Tibial nerve (tissue), 4 donors: ENCODE data around the gene JUNB. TPM values are rescaled to one million over a fixed set of nuclear protein-coding genes. Genes with fewer than 3 reads are reported as not detected.

Source experiments
- DNase-seq, 2 donors: peaks; one replicate each; pipeline ENCODE4 v3.0.0-alpha.2; 2019; ENCODE audit warnings: low spot score in 2 of 2
- H3K27ac ChIP-seq, 4 donors: fragments of 200-600 bp; sonication (generic) in 3 of 4; one replicate each; pipeline ENCODE4 v1.5.1; 2017 to 2019; ENCODE audit warnings: mild to moderate bottlenecking in 1 of 4
- H3K27me3 ChIP-seq, 2 donors: fragments of 200-600 bp; sonication (generic) in 1 of 2; one replicate each; pipeline versions ENCODE4 v1.5.1 to v1.6.0; 2017 to 2019
- H3K36me3 ChIP-seq, 3 donors: fragments of 200-600 bp; sonication (generic); one replicate each; pipeline ENCODE4 v1.5.1; 2018 to 2019
- H3K4me1 ChIP-seq, 4 donors: fragments of 200-600 bp; sonication (generic) in 3 of 4; one replicate each; pipeline ENCODE4 v1.5.1; 2017 to 2019
- H3K4me3 ChIP-seq, 4 donors: fragments of 200-600 bp; sonication (generic) in 3 of 4; one replicate each; pipeline ENCODE4 v1.5.1; 2017 to 2019; ENCODE audit warnings: mild to moderate bottlenecking in 1 of 4, moderate library complexity in 1 of 4
- H3K9me3 ChIP-seq, 4 donors: fragments of 200-600 bp; sonication (generic) in 3 of 4; one replicate each; pipeline ENCODE4 v1.5.1; 2017 to 2019
- EP300 ChIP-seq, 2 donors: sonication (generic); formaldehyde crosslinking; IDR thresholded peaks; one replicate each; pipeline ENCODE4 v1.6.1; 2017; ENCODE audit warnings: antibody characterized with exemption in 2 of 2, mild to moderate bottlenecking in 1 of 2
- POLR2A ChIP-seq, 2 donors: fragments of 450-650 bp; IDR thresholded peaks; one replicate each; pipeline ENCODE4 v1.6.1; 2017; ENCODE audit warnings: antibody characterized with exemption in 2 of 2, mild to moderate bottlenecking in 2 of 2, moderate library complexity in 2 of 2
- WGBS, 2 donors: methylation state at CpG; one replicate each; pipeline ENCODE4 v1.1.5; 2018; 5-methylcytosine and 5-hydroxymethylcytosine counted together
- total RNA-seq, 4 donors: library from RNA; depleted of rRNA; stranded (reverse); fragments of >200 nt; gene quantifications; one replicate each; pipeline ENCODE4 v1.1.0, GENCODE V29; 2016
- TF ChIP-seq, protein P1 (sequence below), 5 experiments: fragments of 200-600 bp in 3 of 5; fragments of 450-650 bp in 2 of 5; sonication (generic) in 3 of 5; IDR thresholded peaks; one replicate each; pipeline ENCODE4 v1.5.1; 2016 to 2019; ENCODE audit warnings: antibody characterized with exemption in 5 of 5, mild to moderate bottlenecking in 3 of 5, moderate library complexity in 2 of 5

Gene JUNB
- total RNA-seq, 4 donors from 2014 or later = 421 to 676 (median 613) TPM

DNA sequence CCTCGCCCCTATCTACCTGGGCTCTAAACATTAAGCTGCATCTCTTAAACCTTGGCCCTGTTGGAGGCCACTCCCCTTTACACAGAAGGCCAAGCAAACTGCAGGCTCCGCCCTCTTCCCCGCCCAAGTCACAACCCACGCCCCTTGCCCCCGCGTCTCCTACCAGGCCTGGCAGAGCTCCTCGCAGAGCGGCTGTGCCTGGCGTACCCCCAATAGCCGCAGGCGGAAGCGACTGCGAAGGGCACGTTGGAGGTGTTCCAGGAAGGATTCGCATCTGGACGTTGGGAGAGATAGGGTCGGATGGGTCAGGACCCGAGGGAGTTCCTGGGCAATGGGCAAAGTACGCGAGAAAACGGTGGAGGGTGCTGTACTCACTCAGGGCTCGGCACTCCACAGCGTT is 37.2 kb downstream of the JUNB start:
- no peaks in the 10 kb centered on the region for H3K36me3 ChIP-seq
- H3K27me3 ChIP-seq = peaks cover 0 to 99% of the 10 kb centered on the region in 2 donors
- no peak for DNase-seq
- no peak overlapping the region for H3K27ac ChIP-seq
- TF ChIP-seq POLR2A (IDR thresholded peaks at IDR 0.05) = no peak
- TF ChIP-seq, protein P1, sequence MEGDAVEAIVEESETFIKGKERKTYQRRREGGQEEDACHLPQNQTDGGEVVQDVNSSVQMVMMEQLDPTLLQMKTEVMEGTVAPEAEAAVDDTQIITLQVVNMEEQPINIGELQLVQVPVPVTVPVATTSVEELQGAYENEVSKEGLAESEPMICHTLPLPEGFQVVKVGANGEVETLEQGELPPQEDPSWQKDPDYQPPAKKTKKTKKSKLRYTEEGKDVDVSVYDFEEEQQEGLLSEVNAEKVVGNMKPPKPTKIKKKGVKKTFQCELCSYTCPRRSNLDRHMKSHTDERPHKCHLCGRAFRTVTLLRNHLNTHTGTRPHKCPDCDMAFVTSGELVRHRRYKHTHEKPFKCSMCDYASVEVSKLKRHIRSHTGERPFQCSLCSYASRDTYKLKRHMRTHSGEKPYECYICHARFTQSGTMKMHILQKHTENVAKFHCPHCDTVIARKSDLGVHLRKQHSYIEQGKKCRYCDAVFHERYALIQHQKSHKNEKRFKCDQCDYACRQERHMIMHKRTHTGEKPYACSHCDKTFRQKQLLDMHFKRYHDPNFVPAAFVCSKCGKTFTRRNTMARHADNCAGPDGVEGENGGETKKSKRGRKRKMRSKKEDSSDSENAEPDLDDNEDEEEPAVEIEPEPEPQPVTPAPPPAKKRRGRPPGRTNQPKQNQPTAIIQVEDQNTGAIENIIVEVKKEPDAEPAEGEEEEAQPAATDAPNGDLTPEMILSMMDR (IDR thresholded peaks at IDR 0.05) = no peak
- TF ChIP-seq EP300 (IDR thresholded peaks at IDR 0.05) = no peak
- peaks cover 0 to 29% (median 3%) of the 10 kb centered on the region in 4 donors for H3K4me1 ChIP-seq
- WGBS, 2 donors = 6 to 9% methylated on average over 23 of the region's 23 CpGs
- no peaks in the 10 kb centered on the region for H3K9me3 ChIP-seq
- H3K4me3 ChIP-seq = no peak overlapping the region

DNA sequence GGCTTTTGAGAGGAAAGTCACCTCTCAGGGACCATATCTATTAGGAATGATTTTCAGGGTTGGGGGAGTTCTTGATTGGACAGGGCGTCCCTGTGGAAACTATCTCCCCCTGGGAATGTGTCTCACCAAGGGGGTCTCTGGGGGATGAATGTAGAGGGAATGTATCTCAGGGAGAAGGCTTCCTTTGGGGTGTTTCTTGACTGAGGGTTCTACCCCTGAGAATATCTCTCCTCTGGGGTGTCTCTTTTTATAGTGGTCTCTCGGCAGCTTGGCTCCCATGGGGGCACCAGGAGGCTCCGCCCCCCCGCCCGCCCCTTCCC is 42.1 kb downstream of the JUNB start:
- TF ChIP-seq POLR2A (IDR thresholded peaks at IDR 0.05) (no peak), EP300 (IDR thresholded peaks at IDR 0.05) (no peak)
- TF ChIP-seq, protein P1 (IDR thresholded peaks at IDR 0.05) = no peak
- DNase-seq = no peak
- Histone ChIP-seq H3K4me1 (peaks cover 0 to 38% (median 10%) of the 10 kb centered on the region in 4 donors), H3K36me3 (no peaks in the 10 kb centered on the region), H3K27ac (no peak overlapping the region), H3K4me3 (peak overlapping the region in 3 of 4 donors; percentile 4 to 47 (median 32)), H3K9me3 (no peaks in the 10 kb centered on the region), H3K27me3 (peaks cover 0 to 97% of the 10 kb centered on the region in 2 donors)
- 0 to 2% methylated on average over 3 to 5 of the region's 5 CpGs for WGBS, 2 donors

DNA sequence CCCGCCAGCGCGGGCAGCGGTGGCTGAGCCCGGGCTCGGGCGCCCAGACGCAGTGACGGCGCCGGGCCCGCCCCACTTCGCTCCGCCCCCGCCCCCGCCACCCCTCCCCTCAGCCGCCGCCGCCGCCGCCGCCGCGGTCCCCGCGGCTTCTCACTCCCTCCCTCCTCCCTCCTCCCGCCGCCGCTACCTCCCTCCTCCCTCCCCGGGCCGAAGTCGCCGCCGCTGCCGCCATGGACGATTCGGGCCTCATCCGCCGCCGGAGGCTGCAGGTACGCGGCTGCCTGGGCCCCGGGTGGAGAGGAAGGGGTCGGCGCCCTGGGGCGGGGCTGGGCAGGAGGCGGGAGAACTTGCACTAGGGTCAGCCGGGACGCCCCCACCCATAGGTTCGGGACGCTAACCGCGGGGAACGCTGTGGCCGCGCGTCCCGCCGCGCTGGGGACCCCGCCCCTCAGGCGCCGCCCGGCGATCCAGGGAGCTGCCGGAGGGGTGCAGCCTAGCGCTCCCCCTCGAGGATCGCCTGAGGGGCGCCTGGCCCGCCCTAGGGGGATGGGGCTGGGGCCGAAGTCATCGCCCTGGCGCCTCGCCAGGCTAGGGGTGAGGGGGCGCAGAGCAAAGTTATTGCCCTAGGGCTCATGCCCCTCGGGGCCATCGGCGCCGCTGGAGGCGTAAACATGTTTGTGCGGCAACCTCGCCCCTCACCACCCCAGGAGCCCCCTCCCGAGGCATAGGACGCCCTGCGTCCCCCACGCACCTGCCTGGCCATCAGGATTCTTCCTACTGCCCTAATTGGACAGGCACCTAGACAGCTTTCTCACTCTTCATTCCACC is 42.7 kb downstream of the JUNB start:
- H3K4me3 ChIP-seq = peak overlapping the region in 3 of 4 donors; percentile 4 to 47 (median 32)
- no peak for DNase-seq
- H3K36me3 ChIP-seq = no peaks in the 10 kb centered on the region
- peaks cover 0 to 40% (median 15%) of the 10 kb centered on the region in 4 donors for H3K4me1 ChIP-seq
- no peaks in the 10 kb centered on the region for H3K9me3 ChIP-seq
- TF ChIP-seq EP300 (IDR thresholded peaks at IDR 0.05) (no peak), POLR2A (IDR thresholded peaks at IDR 0.05) (no peak)
- TF ChIP-seq, protein P1 (IDR thresholded peaks at IDR 0.05) = no peak
- peaks cover 0 to 97% of the 10 kb centered on the region in 2 donors for H3K27me3 ChIP-seq
- no peak overlapping the region for H3K27ac ChIP-seq
- WGBS, 2 donors = 1% methylated on average over 13 to 34 of the region's 87 CpGs

DNA sequence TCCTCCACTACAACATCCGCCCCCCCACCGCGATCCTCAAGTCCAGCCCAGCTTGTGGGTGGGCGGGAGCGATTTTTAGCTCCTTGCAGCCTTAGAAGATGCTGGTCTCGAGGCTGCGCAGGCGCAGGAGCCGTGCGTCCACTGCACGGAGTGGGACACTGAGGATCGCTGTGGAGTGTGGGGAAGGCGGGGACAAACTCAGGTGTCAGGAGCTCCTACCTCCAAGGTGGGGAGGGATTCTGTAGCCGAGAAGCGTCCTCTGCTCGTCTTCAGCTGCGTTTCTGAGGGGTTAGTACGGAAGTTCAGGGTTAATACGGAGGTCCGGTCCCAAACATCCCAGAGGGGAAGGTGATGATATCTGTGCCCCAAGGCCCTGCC is 43.3 kb downstream of the JUNB start, which contains the start of gene RTBDN:
Gene RTBDN, minus strand, starts transcription at position 14 of the 378 bp plus-strand sequence. CDS start 4,600 bp downstream, outside the sequence.
- 8 to 9% methylated on average over 20 of the region's 20 CpGs for WGBS, 2 donors

More for the DNA sequence above, 43.3 kb downstream of the JUNB start, which contains the start of gene RTBDN:
- no peaks in the 10 kb centered on the region for H3K9me3 ChIP-seq
- H3K4me3 ChIP-seq = peak within 1 kb of the TSS in 3 of 4 donors; percentile 4 to 47 (median 32)
- no peaks in the 10 kb centered on the region for H3K36me3 ChIP-seq
- peaks cover 0 to 41% (median 16%) of the 10 kb centered on the region in 4 donors for H3K4me1 ChIP-seq
- H3K27ac ChIP-seq = no peak within 1 kb of the TSS
- no peak for TF ChIP-seq EP300 (IDR thresholded peaks at IDR 0.05)
- TF ChIP-seq POLR2A (IDR thresholded peaks at IDR 0.05) = no peak
- TF ChIP-seq, protein P1 (IDR thresholded peaks at IDR 0.05) = no peak
- DNase-seq = no peak
- H3K27me3 ChIP-seq = peaks cover 0 to 97% of the 10 kb centered on the region in 2 donors
